ENCODE data around the gene IMMT. TPM values are rescaled to one million over a fixed set of nuclear protein-coding genes. Genes with fewer than 3 reads are reported as not detected.
A peak's percentile ranks its signal among the peaks of the same experiment; 100 is the strongest.

IMMT gene
- total RNA-seq, 1 donor from 2014 or later = 70.1 TPM

- no peak overlapping the region for H3K27ac Mint-ChIP-seq (ENCODE audit: unreplicated experiment)
- H3K27me3 Mint-ChIP-seq (ENCODE audit: low read depth) = no peaks in the 10 kb centered on the region
- H3K9me3 Mint-ChIP-seq (ENCODE audit: low read depth) = no peaks in the 10 kb centered on the region
- TF ChIP-seq, protein P1, sequence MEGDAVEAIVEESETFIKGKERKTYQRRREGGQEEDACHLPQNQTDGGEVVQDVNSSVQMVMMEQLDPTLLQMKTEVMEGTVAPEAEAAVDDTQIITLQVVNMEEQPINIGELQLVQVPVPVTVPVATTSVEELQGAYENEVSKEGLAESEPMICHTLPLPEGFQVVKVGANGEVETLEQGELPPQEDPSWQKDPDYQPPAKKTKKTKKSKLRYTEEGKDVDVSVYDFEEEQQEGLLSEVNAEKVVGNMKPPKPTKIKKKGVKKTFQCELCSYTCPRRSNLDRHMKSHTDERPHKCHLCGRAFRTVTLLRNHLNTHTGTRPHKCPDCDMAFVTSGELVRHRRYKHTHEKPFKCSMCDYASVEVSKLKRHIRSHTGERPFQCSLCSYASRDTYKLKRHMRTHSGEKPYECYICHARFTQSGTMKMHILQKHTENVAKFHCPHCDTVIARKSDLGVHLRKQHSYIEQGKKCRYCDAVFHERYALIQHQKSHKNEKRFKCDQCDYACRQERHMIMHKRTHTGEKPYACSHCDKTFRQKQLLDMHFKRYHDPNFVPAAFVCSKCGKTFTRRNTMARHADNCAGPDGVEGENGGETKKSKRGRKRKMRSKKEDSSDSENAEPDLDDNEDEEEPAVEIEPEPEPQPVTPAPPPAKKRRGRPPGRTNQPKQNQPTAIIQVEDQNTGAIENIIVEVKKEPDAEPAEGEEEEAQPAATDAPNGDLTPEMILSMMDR (IDR thresholded peaks at IDR 0.05) = no peak
- H3K4me1 Mint-ChIP-seq (ENCODE audit: low read depth) = no peaks in the 10 kb centered on the region
- no peak for DNase-seq (ENCODE audit: low spot score)
- peaks cover 50% of the 10 kb centered on the region for H3K36me3 Mint-ChIP-seq (ENCODE audit: low read depth)
- no peak overlapping the region for H3K4me3 Mint-ChIP-seq (ENCODE audit: unreplicated experiment)
Observed at GRCh38 chr2:86123328-86123925, 71.8 kb downstream of the IMMT start.

- H3K9me3 Mint-ChIP-seq (ENCODE audit: low read depth) = no peaks in the 10 kb centered on the region
- peaks cover 17% of the 10 kb centered on the region for H3K4me1 Mint-ChIP-seq (ENCODE audit: low read depth)
- no peaks in the 10 kb centered on the region for H3K27me3 Mint-ChIP-seq (ENCODE audit: low read depth)
- H3K36me3 Mint-ChIP-seq (ENCODE audit: low read depth) = peaks cover 43% of the 10 kb centered on the region
- no peak overlapping the region for H3K27ac Mint-ChIP-seq (ENCODE audit: unreplicated experiment)
- H3K4me3 Mint-ChIP-seq (ENCODE audit: unreplicated experiment) = no peak overlapping the region
- no peak for DNase-seq (ENCODE audit: low spot score)
- TF ChIP-seq, protein P1 (IDR thresholded peaks at IDR 0.05) = no peak
Observed at GRCh38 chr2:86118130-86118529, 77.1 kb downstream of the IMMT start.

- TF ChIP-seq, protein P1 (IDR thresholded peaks at IDR 0.05) = no peak
- Mint-ChIP-seq H3K36me3 (ENCODE audit: low read depth) (peaks cover 25% of the 10 kb centered on the region), H3K27ac (ENCODE audit: unreplicated experiment) (peak overlapping the region; percentile 99), H3K27me3 (ENCODE audit: low read depth) (no peaks in the 10 kb centered on the region), H3K4me3 (ENCODE audit: unreplicated experiment) (peak overlapping the region; percentile 91), H3K4me1 (ENCODE audit: low read depth) (peaks cover 45% of the 10 kb centered on the region), H3K9me3 (ENCODE audit: low read depth) (peaks cover 5% of the 10 kb centered on the region)
- DNase-seq (ENCODE audit: low spot score) = no peak
Observed at GRCh38 chr2:86107031-86107430, 88.2 kb downstream of the IMMT start.

DNA sequence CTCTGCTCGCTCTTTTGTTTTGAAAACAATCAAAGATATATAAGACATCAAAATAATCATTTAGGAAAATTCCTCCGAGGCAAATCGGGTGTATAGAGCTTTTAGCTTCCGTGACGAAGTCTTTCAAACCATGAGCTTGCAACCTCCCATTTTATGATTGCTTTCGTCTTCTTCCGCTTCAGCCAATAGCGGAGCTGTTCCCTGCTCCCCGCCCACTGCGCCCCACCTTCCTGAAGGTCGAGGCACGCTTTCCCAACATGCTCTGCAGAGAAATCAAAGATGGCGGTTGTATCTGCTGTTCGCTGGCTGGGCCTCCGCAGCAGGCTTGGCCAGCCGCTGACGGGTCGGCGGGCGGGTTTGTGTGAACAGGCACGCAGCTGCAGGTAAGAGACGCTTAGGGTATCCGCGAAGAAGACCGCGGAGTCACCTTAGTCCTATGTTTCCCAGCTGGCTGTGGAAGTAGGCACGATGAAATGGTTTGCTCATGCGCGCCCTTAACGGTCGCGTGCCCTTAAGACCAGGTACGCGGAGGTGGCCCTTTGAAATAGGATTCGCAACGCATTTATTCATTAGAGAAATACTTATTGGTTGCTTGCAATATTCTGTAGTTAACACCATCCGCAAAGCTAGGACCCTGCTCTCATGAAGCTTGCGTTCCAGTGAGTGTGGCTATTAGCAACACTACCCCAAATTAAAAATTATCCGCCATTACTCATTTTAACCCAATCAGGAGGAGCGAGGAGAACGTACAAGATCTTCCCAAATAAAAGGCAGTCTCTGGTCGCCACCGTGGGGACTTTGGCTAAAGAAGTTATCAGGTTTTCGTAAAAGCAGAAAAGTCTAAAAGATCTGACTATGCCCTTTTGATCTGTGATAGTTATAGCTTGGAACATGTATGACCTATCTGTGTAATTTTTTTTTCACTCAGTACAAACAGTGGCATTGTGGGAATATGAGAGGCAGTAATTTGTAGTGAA lies 89.0 kb downstream of the IMMT start, which contains the start of gene PTCD3:
PTCD3 (plus strand) TSS at position 267 of the 977 bp plus-strand sequence; CDS start at position 280, 13 bp downstream.
- TF ChIP-seq, protein P1 (IDR thresholded peaks at IDR 0.05) = peak; percentile 27
- Mint-ChIP-seq H3K4me3 (ENCODE audit: unreplicated experiment) (peak within 1 kb of the TSS; percentile 91), H3K9me3 (ENCODE audit: low read depth) (peaks cover 5% of the 10 kb centered on the region), H3K4me1 (ENCODE audit: low read depth) (peaks cover 45% of the 10 kb centered on the region), H3K27me3 (ENCODE audit: low read depth) (no peaks in the 10 kb centered on the region), H3K36me3 (ENCODE audit: low read depth) (peaks cover 25% of the 10 kb centered on the region), H3K27ac (ENCODE audit: unreplicated experiment) (peak within 1 kb of the TSS; percentile 99)
- DNase-seq (ENCODE audit: low spot score) = peak; percentile 98

- Mint-ChIP-seq H3K36me3 (ENCODE audit: low read depth) (peaks cover 19% of the 10 kb centered on the region), H3K9me3 (ENCODE audit: low read depth) (peaks cover 5% of the 10 kb centered on the region), H3K4me3 (ENCODE audit: unreplicated experiment) (peak within 1 kb of the TSS; percentile 91), H3K27me3 (ENCODE audit: low read depth) (no peaks in the 10 kb centered on the region), H3K4me1 (ENCODE audit: low read depth) (peaks cover 45% of the 10 kb centered on the region), H3K27ac (ENCODE audit: unreplicated experiment) (peak within 1 kb of the TSS; percentile 99)
- TF ChIP-seq, protein P1 (IDR thresholded peaks at IDR 0.05) = peak; percentile 53
- DNase-seq (ENCODE audit: low spot score) = no peak
Observed at GRCh38 chr2:86105252-86105968, 89.9 kb downstream of the IMMT start, which contains the start of gene POLR1A. POLR1A (minus strand) TSS chr2:86105886; CDS start chr2:86105776, 110 bp downstream.

Measured in chondrocyte (in vitro differentiated cells).